Vagina (tissue), 2 donors: ENCODE measurements around the gene CLPTM1L. TPM values are rescaled to one million over a fixed set of nuclear protein-coding genes. Genes with fewer than 3 reads are reported as not detected.
"Not testable (repeated sequence)": the region's sequence is repeated elsewhere in the genome, so short reads cannot be mapped to it uniquely, and the experiment has no call there.

Source experiments
- DNase-seq, 2 donors: peaks; one replicate each; pipeline ENCODE4 v3.0.0-alpha.2; 2017; ENCODE audit errors: extremely low spot score in 2 of 2
- H3K27ac ChIP-seq: fragments of 200-600 bp; sonication (generic); one replicate; pipeline ENCODE4 v1.5.1; 2019
- H3K27me3 ChIP-seq: fragments of 200-600 bp; sonication (generic); one replicate; pipeline ENCODE4 v1.5.1; 2019
- H3K36me3 ChIP-seq, 2 donors: fragments of 200-600 bp; sonication (generic); one replicate each; pipeline ENCODE4 v1.5.1; 2017 to 2019
- H3K4me1 ChIP-seq: fragments of 200-600 bp; sonication (generic); one replicate; pipeline ENCODE4 v1.5.1; 2019
- H3K4me3 ChIP-seq, 2 donors: fragments of 200-600 bp; sonication (generic); 1 replicate in 1 of 2; 2 replicates in 1 of 2; pipeline ENCODE4 v1.5.1; 2016 to 2019
- H3K9me3 ChIP-seq: fragments of 200-600 bp; sonication (generic); one replicate; pipeline ENCODE4 v1.5.1; 2019
- CTCF ChIP-seq, 3 experiments: fragments of 450-650 bp in 2 of 3; fragments of 200-600 bp in 1 of 3; sonication (generic) in 1 of 3; IDR thresholded peaks; one replicate each; pipeline ENCODE4 v1.5.1; 2017 to 2019; ENCODE audit warnings: antibody characterized with exemption in 3 of 3, mild to moderate bottlenecking in 2 of 3, moderate library complexity in 2 of 3
- POLR2A ChIP-seq, 2 donors: fragments of 450-650 bp; IDR thresholded peaks; one replicate each; pipeline ENCODE4 v1.6.1; 2017; ENCODE audit warnings: antibody characterized with exemption in 2 of 2, mild to moderate bottlenecking in 2 of 2, moderate library complexity in 2 of 2
- POLR2AphosphoS5 ChIP-seq, 2 donors: sonication (generic); formaldehyde crosslinking; IDR thresholded peaks; one replicate each; pipeline ENCODE4 v1.9.0; 2017; ENCODE audit warnings: antibody characterized with exemption in 2 of 2, mild to moderate bottlenecking in 2 of 2, low read depth in 1 of 2; ENCODE audit not compliant: insufficient read depth in 1 of 2
- intact Hi-C: fragments of 100-400 bp; cut with DNase I; formaldehyde crosslinking; loops from one replicate; pipeline ENCODE4 v1.15.1; 2023
- total RNA-seq: library from RNA; depleted of rRNA; stranded (reverse); fragments of >200 nt; gene quantifications from one replicate; pipeline ENCODE4 v1.2.3, GENCODE V29; 2016

The CLPTM1L gene
- total RNA-seq, 1 donor from 2014 or later = 40.0 TPM

GRCh38 chr5:1292846-1293415, 52.0 kb downstream of the CLPTM1L start:
- H3K9me3 ChIP-seq = no peaks in the 10 kb centered on the region
- H3K27ac ChIP-seq = no peak overlapping the region
- no peak for TF ChIP-seq CTCF (IDR thresholded peaks at IDR 0.05)
- no peak for TF ChIP-seq POLR2AphosphoS5 (IDR thresholded peaks at IDR 0.05; ENCODE audit: insufficient read depth in 1 of 2, low read depth in 1 of 2)
- no peak for TF ChIP-seq POLR2A (IDR thresholded peaks at IDR 0.05)
- no peaks in the 10 kb centered on the region for H3K36me3 ChIP-seq
- H3K4me1 ChIP-seq = no peaks in the 10 kb centered on the region
- no peaks in the 10 kb centered on the region for H3K27me3 ChIP-seq
- no peak overlapping the region for H3K4me3 ChIP-seq
- intact Hi-C loops = no loop called here
- DNase-seq = no peak

- TF ChIP-seq POLR2A (IDR thresholded peaks at IDR 0.05) (no peak), CTCF (IDR thresholded peaks at IDR 0.05) (no peak), POLR2AphosphoS5 (IDR thresholded peaks at IDR 0.05; ENCODE audit: insufficient read depth in 1 of 2, low read depth in 1 of 2) (no peak)
- H3K36me3 ChIP-seq = no peaks in the 10 kb centered on the region
- H3K4me3 ChIP-seq = no peak overlapping the region
- intact Hi-C loops = no loop called here
- no peaks in the 10 kb centered on the region for H3K4me1 ChIP-seq
- H3K9me3 ChIP-seq = no peaks in the 10 kb centered on the region
- no peak overlapping the region for H3K27ac ChIP-seq
- H3K27me3 ChIP-seq = no peaks in the 10 kb centered on the region
- no peak for DNase-seq
These were observed 52.8 kb downstream of the CLPTM1L start for GRCh38 chr5:1292139-1292538.

GRCh38 chr5:1291611-1292080, 53.3 kb downstream of the CLPTM1L start:
- intact Hi-C loops = no loop called here
- no peaks in the 10 kb centered on the region for H3K36me3 ChIP-seq
- H3K4me3 ChIP-seq = no peak overlapping the region
- no peaks in the 10 kb centered on the region for H3K27me3 ChIP-seq
- TF ChIP-seq CTCF (IDR thresholded peaks at IDR 0.05) (no peak), POLR2AphosphoS5 (IDR thresholded peaks at IDR 0.05; ENCODE audit: insufficient read depth in 1 of 2, low read depth in 1 of 2) (no peak), POLR2A (IDR thresholded peaks at IDR 0.05) (no peak)
- no peak overlapping the region for H3K27ac ChIP-seq
- no peaks in the 10 kb centered on the region for H3K9me3 ChIP-seq
- H3K4me1 ChIP-seq = no peaks in the 10 kb centered on the region
- DNase-seq = no peak

GRCh38 chr5:1290956-1291355, 53.9 kb downstream of the CLPTM1L start:
- H3K4me3 ChIP-seq, H3K27me3 ChIP-seq, H3K9me3 ChIP-seq, DNase-seq, intact Hi-C loops, H3K27ac ChIP-seq, H3K36me3 ChIP-seq, H3K4me1 ChIP-seq: not testable (repeated sequence)

GRCh38 chr5:1289559-1289958, 55.3 kb downstream of the CLPTM1L start:
- H3K27ac ChIP-seq, H3K4me1 ChIP-seq, H3K9me3 ChIP-seq, DNase-seq, H3K4me3 ChIP-seq, H3K27me3 ChIP-seq, intact Hi-C loops, H3K36me3 ChIP-seq: not testable (repeated sequence)

GRCh38 chr5:1288439-1289335, 56.2 kb downstream of the CLPTM1L start:
- intact Hi-C loops = no loop called here
- Histone ChIP-seq H3K4me1 (no peaks in the 10 kb centered on the region), H3K36me3 (no peaks in the 10 kb centered on the region), H3K9me3 (no peaks in the 10 kb centered on the region), H3K27ac (no peak overlapping the region), H3K4me3 (no peak overlapping the region), H3K27me3 (no peaks in the 10 kb centered on the region)
- no peak for DNase-seq
- TF ChIP-seq POLR2A (IDR thresholded peaks at IDR 0.05) (no peak), POLR2AphosphoS5 (IDR thresholded peaks at IDR 0.05; ENCODE audit: insufficient read depth in 1 of 2, low read depth in 1 of 2) (no peak), CTCF (IDR thresholded peaks at IDR 0.05) (no peak)
